GM12864 (cell line): ENCODE data around the gene ROBO2.

ENCODE experiments used
- DNase-seq: peaks from one replicate; pipeline ENCODE4 v3.0.0-alpha.2; 2011; ENCODE audit warnings: low read depth
- H3K4me3 ChIP-seq: 2 replicates; pipeline ENCODE4 v1.5.1; 2011; ENCODE audit warnings: mild to moderate bottlenecking, low read depth, low read length, control low read depth
- CTCF ChIP-seq: IDR thresholded peaks from 2 replicates; pipeline ENCODE4 v1.5.1; 2011; ENCODE audit warnings: low read depth, mild to moderate bottlenecking, moderate library complexity, low read length, control low read depth, inconsistent platforms; ENCODE audit errors: missing control alignments

ROBO2 gene

GRCh38 chr3:77464111-77464688 lies 424.3 kb downstream of the ROBO2 start:
- no peak overlapping the region for H3K4me3 ChIP-seq
- no peak for TF ChIP-seq CTCF
- DNase-seq, result no peak

- H3K4me3 ChIP-seq, result no peak overlapping the region
- no peak for DNase-seq
- TF ChIP-seq CTCF, result no peak
These were observed 426.7 kb downstream of the ROBO2 start for GRCh38 chr3:77466562-77467115.

GRCh38 chr3:77467702-77468625 lies 428.1 kb downstream of the ROBO2 start:
- H3K4me3 ChIP-seq, result no peak overlapping the region
- DNase-seq, result no peak

GRCh38 chr3:77468626-77469020 lies 428.7 kb downstream of the ROBO2 start:
- TF ChIP-seq CTCF, result no peak
- H3K4me3 ChIP-seq, result no peak overlapping the region
- no peak for DNase-seq

More at GRCh38 chr3:77467702-77468625, 428.1 kb downstream of the ROBO2 start:
- no peak for TF ChIP-seq CTCF

GRCh38 chr3:77475507-77475906 lies 435.6 kb downstream of the ROBO2 start:
- no peak for DNase-seq
- H3K4me3 ChIP-seq, result no peak overlapping the region
- no peak for TF ChIP-seq CTCF

GRCh38 chr3:77479021-77479420 lies 439.1 kb downstream of the ROBO2 start:
- no peak for DNase-seq
- H3K4me3 ChIP-seq, result no peak overlapping the region
- TF ChIP-seq CTCF, result no peak
